Transverse colon (tissue), 4 donors: Measurements from ENCODE around the gene B4GALT2. TPM values are rescaled to one million over a fixed set of nuclear protein-coding genes. Genes with fewer than 3 reads are reported as not detected.

ENCODE experiments used
- DNase-seq: peaks from one replicate; pipeline ENCODE4 v3.0.0-alpha.2; 2019
- H3K27ac ChIP-seq, 4 donors: fragments of 200-600 bp; sonication (generic); 2 replicates each; pipeline ENCODE4 v1.5.1; 2016 to 2018; ENCODE audit warnings: inconsistent platforms in 4 of 4
- H3K27me3 ChIP-seq: fragments of 200-600 bp; sonication (generic); 2 replicates; pipeline ENCODE4 v1.5.1; 2017; ENCODE audit warnings: inconsistent platforms
- H3K36me3 ChIP-seq, 4 donors: fragments of 200-600 bp; sonication (generic); 2 replicates each; pipeline ENCODE4 v1.5.1; 2017 to 2019; ENCODE audit warnings: inconsistent platforms in 4 of 4
- H3K4me1 ChIP-seq, 4 donors: fragments of 200-600 bp; sonication (generic); 2 replicates each; pipeline ENCODE4 v1.5.1; 2017 to 2020; ENCODE audit warnings: inconsistent platforms in 4 of 4
- H3K4me3 ChIP-seq, 4 donors: fragments of 200-600 bp; sonication (generic); 1 replicate in 1 of 4; 2 replicates in 3 of 4; pipeline versions ENCODE4 v1.5.1 to v1.6.1; 2017 to 2019; ENCODE audit warnings: inconsistent platforms in 4 of 4
- H3K9me3 ChIP-seq, 2 donors: fragments of 200-600 bp; sonication (generic); 2 replicates each; pipeline ENCODE4 v1.5.1; 2017 to 2019; ENCODE audit warnings: inconsistent platforms in 2 of 2
- EP300 ChIP-seq: sonication (generic); formaldehyde crosslinking; IDR thresholded peaks from one replicate; pipeline ENCODE4 v1.6.1; 2017; ENCODE audit warnings: antibody characterized with exemption, low read depth
- POLR2A ChIP-seq: fragments of 450-650 bp; IDR thresholded peaks from one replicate; pipeline ENCODE4 v1.6.1; 2016; ENCODE audit warnings: antibody characterized with exemption, mild to moderate bottlenecking, moderate library complexity
- POLR2AphosphoS5 ChIP-seq, 3 donors: sonication (generic); formaldehyde crosslinking; IDR thresholded peaks; one replicate each; pipeline ENCODE4 v1.6.1; 2016; ENCODE audit warnings: antibody characterized with exemption in 3 of 3
- WGBS, 2 donors: methylation state at CpG; one replicate each; pipeline ENCODE4 v1.1.5; 2018; ENCODE audit warnings: low coverage in 1 of 2; 5-methylcytosine and 5-hydroxymethylcytosine counted together
- in situ Hi-C, 4 donors: fragments of 200-750 bp; cut with MboI; loops; one replicate each; pipeline versions ENCODE4 v1.15.0 to v1.15.1; 2017; ENCODE audit warnings: low sequenced_read_pairs in 3 of 4, low pct_ligation_motif_present in 1 of 4, low pct_unique_long_range_greater_than_20kb in 1 of 4
- intact Hi-C: fragments of 100-400 bp; cut with DNase I; formaldehyde crosslinking; loops from one replicate; pipeline ENCODE4 v1.15.1; 2023; ENCODE audit warnings: low total_unique reads
- total RNA-seq, 4 donors: library from RNA; depleted of rRNA; stranded (reverse); fragments of >200 nt; gene quantifications; one replicate each; pipeline ENCODE4 v1.1.0, GENCODE V29; 2016
- TF ChIP-seq, protein P1 (sequence below), 5 experiments: fragments of 200-600 bp in 3 of 5; fragments of 450-650 bp in 2 of 5; sonication (generic) in 3 of 5; IDR thresholded peaks; 1 replicate in 2 of 5; 2 replicates in 3 of 5; pipeline ENCODE4 v1.5.1; 2016 to 2017; ENCODE audit warnings: antibody characterized with exemption in 5 of 5, inconsistent platforms in 3 of 5, mild to moderate bottlenecking in 2 of 5, moderate library complexity in 1 of 5

The B4GALT2 gene
- total RNA-seq, 4 donors from 2014 or later = 16.5 to 19.5 (median 18.6) TPM

DNA sequence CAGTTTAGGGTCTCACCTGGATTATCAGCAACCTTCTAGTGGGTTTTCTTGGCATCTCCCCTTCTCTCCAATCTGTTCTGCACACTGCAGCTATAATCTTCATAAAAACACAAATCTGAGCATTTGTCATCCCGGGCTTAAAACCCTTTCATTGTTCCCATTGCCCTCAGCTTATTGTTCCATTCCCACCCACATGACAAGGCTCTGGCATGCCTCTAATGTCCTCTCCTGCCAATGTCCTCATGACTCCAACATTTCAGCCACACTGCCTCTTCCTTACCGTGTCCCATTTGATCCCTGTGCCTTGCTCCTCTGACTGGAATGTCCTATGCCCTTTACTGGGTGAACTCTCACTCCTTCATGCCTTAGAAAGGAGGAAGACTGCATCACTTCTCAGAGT lies 16.7 kb upstream of the B4GALT2 start:
- in situ Hi-C loops = no loop called here
- H3K4me1 ChIP-seq = no peaks in the 10 kb centered on the region
- WGBS, 2 donors = 85 to 100% methylated on average over 2 of the region's 2 CpGs
- DNase-seq = no peak
- no peaks in the 10 kb centered on the region for H3K9me3 ChIP-seq
- no peaks in the 10 kb centered on the region for H3K27me3 ChIP-seq
- intact Hi-C loops = no loop called here
- no peak overlapping the region for H3K4me3 ChIP-seq
- no peak overlapping the region for H3K27ac ChIP-seq
- peaks cover 0 to 14% (median 0%) of the 10 kb centered on the region in 4 donors for H3K36me3 ChIP-seq
- TF ChIP-seq EP300 (no peak), POLR2AphosphoS5 (IDR thresholded peaks at IDR 0.05) (no peak), POLR2A (no peak)
- TF ChIP-seq, protein P1, sequence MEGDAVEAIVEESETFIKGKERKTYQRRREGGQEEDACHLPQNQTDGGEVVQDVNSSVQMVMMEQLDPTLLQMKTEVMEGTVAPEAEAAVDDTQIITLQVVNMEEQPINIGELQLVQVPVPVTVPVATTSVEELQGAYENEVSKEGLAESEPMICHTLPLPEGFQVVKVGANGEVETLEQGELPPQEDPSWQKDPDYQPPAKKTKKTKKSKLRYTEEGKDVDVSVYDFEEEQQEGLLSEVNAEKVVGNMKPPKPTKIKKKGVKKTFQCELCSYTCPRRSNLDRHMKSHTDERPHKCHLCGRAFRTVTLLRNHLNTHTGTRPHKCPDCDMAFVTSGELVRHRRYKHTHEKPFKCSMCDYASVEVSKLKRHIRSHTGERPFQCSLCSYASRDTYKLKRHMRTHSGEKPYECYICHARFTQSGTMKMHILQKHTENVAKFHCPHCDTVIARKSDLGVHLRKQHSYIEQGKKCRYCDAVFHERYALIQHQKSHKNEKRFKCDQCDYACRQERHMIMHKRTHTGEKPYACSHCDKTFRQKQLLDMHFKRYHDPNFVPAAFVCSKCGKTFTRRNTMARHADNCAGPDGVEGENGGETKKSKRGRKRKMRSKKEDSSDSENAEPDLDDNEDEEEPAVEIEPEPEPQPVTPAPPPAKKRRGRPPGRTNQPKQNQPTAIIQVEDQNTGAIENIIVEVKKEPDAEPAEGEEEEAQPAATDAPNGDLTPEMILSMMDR (IDR thresholded peaks at IDR 0.05) = no peak

DNA sequence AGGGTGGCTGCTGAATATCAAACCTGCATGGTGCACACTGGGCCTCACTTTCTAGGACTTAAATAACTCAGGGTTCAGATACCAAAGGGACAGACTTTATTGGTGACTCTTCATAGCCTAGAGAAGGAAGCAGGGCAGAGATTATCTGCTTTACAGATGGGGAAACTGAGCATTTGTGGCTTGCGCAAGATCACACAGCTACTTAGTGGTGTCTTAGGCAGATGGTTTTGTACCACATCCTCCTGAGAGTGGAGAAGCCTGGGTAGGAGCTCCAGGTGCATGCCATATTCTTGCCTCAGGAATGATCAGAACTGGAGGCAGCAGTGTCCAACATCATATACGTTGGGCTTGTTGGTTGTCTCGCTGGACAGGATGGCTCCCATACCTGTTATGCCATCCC lies 16.0 kb upstream of the B4GALT2 start:
- H3K4me1 ChIP-seq = no peaks in the 10 kb centered on the region
- H3K9me3 ChIP-seq = no peaks in the 10 kb centered on the region
- in situ Hi-C loops = no loop called here
- 80 to 93% methylated on average over 1 to 3 of the region's 3 CpGs for WGBS, 2 donors
- DNase-seq = no peak
- TF ChIP-seq EP300 (no peak), POLR2A (no peak), POLR2AphosphoS5 (IDR thresholded peaks at IDR 0.05) (no peak)
- TF ChIP-seq, protein P1 (IDR thresholded peaks at IDR 0.05) = no peak
- H3K27me3 ChIP-seq = no peaks in the 10 kb centered on the region
- H3K27ac ChIP-seq = no peak overlapping the region
- peaks cover 0 to 12% (median 0%) of the 10 kb centered on the region in 4 donors for H3K36me3 ChIP-seq
- no peak overlapping the region for H3K4me3 ChIP-seq
- intact Hi-C loops = no loop called here

DNA sequence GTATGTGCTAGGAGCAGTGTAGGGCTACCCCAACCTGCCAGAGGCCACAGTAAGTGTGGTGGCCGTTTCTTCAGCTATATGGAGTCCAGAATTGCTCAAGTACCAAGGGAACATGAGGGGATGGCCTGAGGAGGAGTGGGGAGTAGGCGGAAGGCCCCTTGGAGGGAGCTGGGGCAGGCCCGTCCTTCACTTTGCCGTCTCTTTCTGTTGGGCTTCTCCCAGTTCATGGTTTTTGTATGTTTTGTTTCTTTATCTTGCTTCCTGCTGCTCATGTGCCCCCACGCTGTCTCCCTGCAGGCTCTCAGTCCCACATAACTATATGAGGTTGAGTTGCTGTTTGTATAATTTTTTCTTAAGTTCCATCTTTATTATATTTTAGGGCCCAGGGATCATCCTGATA lies 15.1 kb upstream of the B4GALT2 start:
- WGBS, 2 donors = 86 to 100% methylated on average over 1 to 5 of the region's 5 CpGs
- peaks cover 0 to 6% (median 0%) of the 10 kb centered on the region in 4 donors for H3K36me3 ChIP-seq
- in situ Hi-C loops = no loop called here

DNA sequence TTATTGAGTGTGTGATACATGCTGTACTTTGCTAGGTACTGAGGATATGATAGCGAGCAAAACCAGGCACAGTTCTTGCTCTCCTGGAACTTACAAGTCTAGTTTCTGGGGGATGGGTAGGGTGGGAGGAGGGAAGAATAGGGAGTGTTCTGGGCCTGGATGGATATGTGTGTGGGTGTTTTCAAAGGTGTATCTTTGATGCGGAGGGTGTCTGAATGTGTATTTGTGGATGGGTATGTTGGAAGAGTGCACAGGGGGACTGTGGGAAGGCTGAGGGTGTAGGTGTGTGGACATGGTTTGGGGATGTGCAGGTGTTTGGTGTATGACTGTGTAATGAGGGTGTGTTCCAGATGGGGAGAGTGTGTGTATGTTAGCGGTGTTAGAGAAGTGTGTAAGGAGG lies 13.7 kb upstream of the B4GALT2 start:
- no peaks in the 10 kb centered on the region for H3K36me3 ChIP-seq
- H3K4me1 ChIP-seq = peaks cover 1 to 6% (median 2%) of the 10 kb centered on the region in 4 donors
- H3K27ac ChIP-seq = no peak overlapping the region
- no peaks in the 10 kb centered on the region for H3K27me3 ChIP-seq
- no peak overlapping the region for H3K4me3 ChIP-seq
- WGBS, 2 donors = 98% methylated on average over 3 of the region's 3 CpGs; no CpG with 5 or more reads in 1 of the 2 donors
- DNase-seq = no peak
- in situ Hi-C loops (no loop called here), intact Hi-C loops (no loop called here)
- H3K9me3 ChIP-seq = no peaks in the 10 kb centered on the region
- TF ChIP-seq POLR2AphosphoS5 (IDR thresholded peaks at IDR 0.05) (no peak), EP300 (no peak), POLR2A (no peak)
- TF ChIP-seq, protein P1 (IDR thresholded peaks at IDR 0.05) = no peak

More for the DNA sequence above, 15.1 kb upstream of the B4GALT2 start:
- TF ChIP-seq POLR2A (no peak), POLR2AphosphoS5 (IDR thresholded peaks at IDR 0.05) (no peak), EP300 (no peak)
- TF ChIP-seq, protein P1 (IDR thresholded peaks at IDR 0.05) = no peak
- Histone ChIP-seq H3K4me3 (no peak overlapping the region), H3K27me3 (no peaks in the 10 kb centered on the region), H3K27ac (no peak overlapping the region), H3K4me1 (no peaks in the 10 kb centered on the region), H3K9me3 (no peaks in the 10 kb centered on the region)
- no peak for DNase-seq
- intact Hi-C loops = no loop called here
